GM10266 (cell line): Measurements from ENCODE around the gene DAGLA.

Experiments
- DNase-seq: peaks from one replicate; pipeline ENCODE4 v3.0.0; 2012; ENCODE audit errors: extremely low spot score
- CTCF ChIP-seq: IDR thresholded peaks from 2 replicates; pipeline ENCODE4 v1.5.1; 2012; ENCODE audit warnings: mild to moderate bottlenecking, low read depth; ENCODE audit not compliant: control insufficient read depth, insufficient read depth; ENCODE audit errors: missing control alignments

Gene DAGLA

GRCh38 chr11:61736310-61736709 is 56.1 kb downstream of the DAGLA start:
- DNase-seq: no peak
- TF ChIP-seq CTCF: no peak

GRCh38 chr11:61737131-61737530 is 56.9 kb downstream of the DAGLA start:
- TF ChIP-seq CTCF: peak; percentile 16
- DNase-seq: no peak

- no peak for TF ChIP-seq CTCF
- no peak for DNase-seq
These were observed 57.6 kb downstream of the DAGLA start for GRCh38 chr11:61737636-61738386.

GRCh38 chr11:61738776-61739175 is 58.6 kb downstream of the DAGLA start:
- no peak for TF ChIP-seq CTCF
- no peak for DNase-seq

GRCh38 chr11:61739413-61739812 is 59.2 kb downstream of the DAGLA start:
- TF ChIP-seq CTCF: no peak
- DNase-seq: no peak

GRCh38 chr11:61739966-61740365 is 59.8 kb downstream of the DAGLA start:
- no peak for DNase-seq

More at GRCh38 chr11:61739966-61740365, 59.8 kb downstream of the DAGLA start:
- TF ChIP-seq CTCF: no peak
